GM19438 (cell line): ENCODE results near the gene LRP1B.

Source experiments
- ATAC-seq: cut with Tn5 transposase; IDR thresholded peaks from one replicate; pipeline ENCODE4 v1.9.1; 2021; ENCODE audit warnings: low read depth; ENCODE audit not compliant: unreplicated experiment

Gene LRP1B

GRCh38 chr2:141704541-141704940, 426.3 kb downstream of the LRP1B start:
- no peak for ATAC-seq

- ATAC-seq, result no peak
Observed at GRCh38 chr2:141703501-141703900, 427.3 kb downstream of the LRP1B start.

GRCh38 chr2:141701618-141702017, 429.2 kb downstream of the LRP1B start:
- ATAC-seq, result no peak

- no peak for ATAC-seq
Observed at GRCh38 chr2:141699573-141699972, 431.2 kb downstream of the LRP1B start.

GRCh38 chr2:141698500-141698899, 432.3 kb downstream of the LRP1B start:
- no peak for ATAC-seq

- ATAC-seq, result no peak
Observed at GRCh38 chr2:141697035-141697434, 433.8 kb downstream of the LRP1B start.

GRCh38 chr2:141694180-141694579, 436.6 kb downstream of the LRP1B start:
- no peak for ATAC-seq

- no peak for ATAC-seq
Observed at GRCh38 chr2:141692829-141693228, 438.0 kb downstream of the LRP1B start.

GRCh38 chr2:141676139-141676538, 454.7 kb downstream of the LRP1B start:
- no peak for ATAC-seq

GRCh38 chr2:141666191-141666590, 464.6 kb downstream of the LRP1B start:
- no peak for ATAC-seq

GRCh38 chr2:141660232-141660631, 470.6 kb downstream of the LRP1B start:
- no peak for ATAC-seq

GRCh38 chr2:141654311-141654710, 476.5 kb downstream of the LRP1B start:
- no peak for ATAC-seq

GRCh38 chr2:141653184-141653583, 477.6 kb downstream of the LRP1B start:
- no peak for ATAC-seq

GRCh38 chr2:141652308-141652707, 478.5 kb downstream of the LRP1B start:
- no peak for ATAC-seq

- ATAC-seq, result no peak
Observed at GRCh38 chr2:141647353-141647752, 483.5 kb downstream of the LRP1B start.

- no peak for ATAC-seq
Observed at GRCh38 chr2:141641462-141641861, 489.4 kb downstream of the LRP1B start.

- ATAC-seq, result no peak
Observed at GRCh38 chr2:141639809-141640208, 491.0 kb downstream of the LRP1B start.

GRCh38 chr2:141633132-141633531, 497.7 kb downstream of the LRP1B start:
- ATAC-seq, result no peak

- ATAC-seq, result no peak
Observed at GRCh38 chr2:141630407-141630930, 500.3 kb downstream of the LRP1B start.

- no peak for ATAC-seq
Observed at GRCh38 chr2:141620372-141620771, 510.4 kb downstream of the LRP1B start.

- ATAC-seq, result no peak
Observed at GRCh38 chr2:141618457-141618856, 512.4 kb downstream of the LRP1B start.

GRCh38 chr2:141611981-141612380, 518.8 kb downstream of the LRP1B start:
- no peak for ATAC-seq

- ATAC-seq, result no peak
Observed at GRCh38 chr2:141611176-141611571, 519.6 kb downstream of the LRP1B start.
